HL-60/S4 (cell line): Measurements from ENCODE around the gene CFH.
"Not testable (repeated sequence)": the region's sequence is repeated elsewhere in the genome, so short reads cannot be mapped to it uniquely, and the experiment has no call there.

Source experiments
- in situ Hi-C: fragments of 300-500 bp; cut with MboI; formaldehyde crosslinking; loops from 2 replicates; pipeline ENCODE4 v1.14.3; 2022; ENCODE audit warnings: low sequenced_read_pairs

The CFH gene

DNA sequence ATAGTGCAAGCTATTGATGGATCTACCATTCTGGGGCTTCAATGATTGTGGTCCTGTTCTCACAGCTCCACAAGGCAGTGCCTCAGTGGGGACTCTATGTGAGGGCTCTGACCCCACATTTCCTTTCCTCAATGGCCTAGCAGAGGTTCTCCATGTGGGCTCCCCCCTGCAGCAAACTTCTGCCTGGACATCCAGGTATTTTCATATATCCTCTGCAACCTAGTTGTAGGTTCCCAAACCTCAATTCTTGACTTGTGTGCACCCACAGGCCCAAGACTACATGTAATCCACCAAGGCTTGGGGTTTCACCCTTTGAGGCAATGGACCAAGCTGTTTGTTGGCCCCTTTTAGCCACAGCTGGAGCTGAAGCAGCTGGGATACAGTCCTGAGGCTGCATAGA lies 86.9 kb downstream of the CFH start:
- in situ Hi-C loops: no loop called here

- in situ Hi-C loops: not testable (repeated sequence)
Observed at GRCh38 chr1:196743244-196743643, 91.4 kb downstream of the CFH start.

GRCh38 chr1:196765019-196765740 lies 113.3 kb downstream of the CFH start:
- in situ Hi-C loops: not testable (repeated sequence)

GRCh38 chr1:196769823-196770222 lies 118.0 kb downstream of the CFH start:
- in situ Hi-C loops: not testable (repeated sequence)

DNA sequence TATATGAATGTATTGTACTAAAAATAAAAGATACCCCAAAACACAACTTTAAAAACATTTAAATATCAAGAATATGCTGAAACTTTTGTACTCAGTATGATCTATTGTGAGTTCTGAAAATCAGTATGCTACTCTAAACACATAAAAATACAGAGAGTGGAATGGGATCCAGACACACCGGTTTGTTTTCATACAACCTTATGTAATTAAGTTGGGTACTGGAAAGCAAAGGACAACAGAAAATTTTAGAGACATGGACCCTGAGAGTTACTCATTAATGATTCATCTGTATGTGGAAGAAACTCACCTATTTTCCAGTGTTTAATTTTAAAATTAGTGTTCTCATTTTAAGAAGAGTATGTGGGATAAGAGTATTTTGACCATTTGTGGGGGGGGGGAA lies 121.9 kb downstream of the CFH start:
- in situ Hi-C loops: no loop called here

GRCh38 chr1:196774175-196774574 lies 122.3 kb downstream of the CFH start:
- in situ Hi-C loops: no loop called here

GRCh38 chr1:196774603-196775002 lies 122.8 kb downstream of the CFH start, which contains the start of gene CFHR3:
Gene CFHR3, plus strand, starts transcription at chr1:196774840. Its CDS starts 47 bp downstream, at chr1:196774887.
- in situ Hi-C loops: no loop called here

DNA sequence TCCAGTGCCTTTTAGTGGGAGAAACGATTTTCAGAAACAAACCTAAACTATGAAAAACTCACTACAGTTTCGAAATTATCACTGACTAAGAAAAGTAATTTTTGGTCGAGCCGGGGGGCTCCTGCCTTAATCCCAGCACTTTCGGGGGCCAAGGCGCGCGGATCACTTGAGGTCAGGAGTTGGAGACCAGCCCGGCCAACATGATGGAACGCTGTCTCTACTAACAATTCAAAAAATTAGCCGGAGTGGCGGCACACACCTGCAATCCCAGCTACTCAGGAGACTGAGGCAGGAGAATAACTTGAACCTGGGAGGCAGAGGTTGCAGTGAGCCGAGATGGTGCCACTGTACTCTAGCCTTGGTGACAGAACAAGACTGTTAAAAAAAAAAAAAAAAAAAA lies 125.8 kb downstream of the CFH start:
- in situ Hi-C loops: no loop called here

DNA sequence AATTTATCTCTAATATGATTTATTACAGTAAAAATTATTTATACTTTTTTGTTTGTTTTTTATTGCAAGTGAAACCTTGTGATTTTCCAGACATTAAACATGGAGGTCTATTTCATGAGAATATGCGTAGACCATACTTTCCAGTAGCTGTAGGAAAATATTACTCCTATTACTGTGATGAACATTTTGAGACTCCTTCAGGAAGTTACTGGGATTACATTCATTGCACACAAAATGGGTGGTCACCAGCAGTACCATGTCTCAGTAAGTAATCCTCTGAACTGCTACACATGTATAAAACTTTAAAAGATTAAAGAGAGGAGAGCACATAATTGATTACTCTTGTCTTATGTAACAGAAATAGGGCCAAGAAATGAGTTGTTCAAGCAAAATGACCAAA lies 127.2 kb downstream of the CFH start:
- in situ Hi-C loops: no loop called here

DNA sequence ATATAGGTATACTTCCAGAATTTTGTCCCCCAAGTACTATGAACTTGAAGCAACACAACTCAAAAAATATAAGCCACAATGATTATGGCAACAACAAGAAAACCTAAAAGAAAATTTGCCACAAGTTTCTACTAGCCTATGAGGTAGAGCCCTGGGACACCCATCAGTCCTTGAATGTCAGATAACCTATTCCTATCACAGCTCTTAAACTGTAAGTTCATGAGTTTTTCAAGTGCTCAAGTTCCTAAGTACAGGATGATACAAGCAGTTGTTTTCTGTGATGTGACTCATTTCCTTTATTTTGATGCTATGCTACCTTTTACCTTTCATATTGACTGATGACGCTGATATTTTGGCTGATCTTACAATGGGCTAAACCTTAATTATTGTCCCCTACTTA lies 139.4 kb downstream of the CFH start:
- in situ Hi-C loops: not testable (repeated sequence)

DNA sequence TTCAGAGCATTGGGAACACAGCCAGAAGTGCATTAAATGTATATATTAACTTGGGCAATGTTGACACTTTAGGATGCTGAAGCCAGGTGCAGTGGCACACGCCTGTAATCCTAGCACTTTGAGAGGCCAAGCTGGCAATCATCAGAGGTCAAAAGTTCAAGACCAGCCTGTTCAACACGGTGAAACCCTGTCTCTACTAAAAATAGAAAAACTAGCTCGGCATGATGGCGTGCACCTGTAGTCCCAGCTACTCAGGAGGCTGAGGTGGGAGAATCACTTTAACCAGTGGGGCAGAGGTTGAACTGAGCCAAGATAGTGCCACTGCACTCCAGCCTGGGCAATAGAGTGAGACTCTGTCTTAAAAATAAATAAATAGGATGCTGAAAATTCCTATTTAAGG lies 142.3 kb downstream of the CFH start:
- in situ Hi-C loops: not testable (repeated sequence)
